SK-N-SH (cell line): Measurements from ENCODE around the gene GTPBP3. TPM values are rescaled to one million over a fixed set of nuclear protein-coding genes. Genes with fewer than 3 reads are reported as not detected.

Experiments
- CTCF ChIA-PET: fragments of 300-600, 350-600 bp; formaldehyde crosslinking; extraction: SDS; loops from one replicate; lab custom pipeline; 2021; lab: Yijun Ruan, JAX
- POLR2A ChIA-PET: fragments of 350-600 bp; sonication (Branson Sonifier 250); formaldehyde crosslinking; extraction: SDS; loops from one replicate; lab custom pipeline; 2020; ENCODE audit warnings: antibody characterized with exemption, inconsistent platforms; lab: Yijun Ruan, JAX
- DNase-seq: peaks from one replicate; pipeline ENCODE4 v3.0.0; 2012
- H2AFZ ChIP-seq: fragments of 200-600 bp; sonication (generic); 2 replicates; pipeline ENCODE4 v1.8.1; 2016; ENCODE audit warnings: antibody characterized with exemption, mild to moderate bottlenecking, low read depth
- H3F3A ChIP-seq: fragments of 200-600 bp; sonication (generic); replicated peaks from 2 replicates; pipeline ENCODE3; 2016; ENCODE audit warnings: antibody characterized with exemption, mild to moderate bottlenecking; ENCODE audit not compliant: insufficient read depth
- H3K27ac ChIP-seq, 2 experiments: fragments of 200-500 bp in 1 of 2; fragments of 200-600 bp in 1 of 2; sonication (Bioruptor generic) in 1 of 2; sonication (generic), shearing (Covaris generic) in 1 of 2; 2 replicates each; pipeline versions ENCODE4 v1.5.1 to v1.6.1; 2014 to 2016; ENCODE audit warnings: low read depth in 2 of 2, inconsistent platforms in 1 of 2, low read length in 1 of 2, mild to moderate bottlenecking in 1 of 2, mixed read lengths in 1 of 2
- H3K27me3 ChIP-seq: fragments of 200-600 bp; sonication (generic), shearing (Covaris generic); 2 replicates; pipeline ENCODE4 v1.6.1; 2016; ENCODE audit warnings: mixed run types; ENCODE audit not compliant: insufficient read depth
- H3K36me3 ChIP-seq, 2 experiments: fragments of 200-500 bp in 1 of 2; fragments of 200-600 bp in 1 of 2; sonication (Bioruptor generic) in 1 of 2; sonication (generic) in 1 of 2; replicated peaks in 1 of 2; 2 replicates each; pipeline versions ENCODE3 to v1.5.1; 2014 to 2016; ENCODE audit warnings: low read length in 1 of 2, mild to moderate bottlenecking in 1 of 2; ENCODE audit not compliant: insufficient read depth in 2 of 2, control insufficient read depth in 1 of 2
- H3K4me1 ChIP-seq, 2 experiments: fragments of 200-500 bp in 1 of 2; fragments of 200-600 bp in 1 of 2; sonication (Bioruptor generic) in 1 of 2; sonication (generic), shearing (Covaris generic) in 1 of 2; 2 replicates each; pipeline versions ENCODE4 v1.5.1 to v1.6.1; 2014 to 2016; ENCODE audit warnings: low read depth in 1 of 2, low read length in 1 of 2, mixed run types in 1 of 2; ENCODE audit not compliant: insufficient read depth in 2 of 2, control insufficient read depth in 1 of 2
- H3K4me2 ChIP-seq: fragments of 200-600 bp; sonication (generic), shearing (Covaris generic); 2 replicates; pipeline ENCODE4 v1.6.1; 2017; ENCODE audit warnings: mixed run types
- H3K4me3 ChIP-seq, 2 experiments: fragments of 200-500 bp in 1 of 2; fragments of 200-600 bp in 1 of 2; sonication (Bioruptor generic) in 1 of 2; sonication (generic), shearing (Covaris generic) in 1 of 2; 2 replicates each; pipeline versions ENCODE4 v1.5.1 to v1.8.1; 2014 to 2016; ENCODE audit warnings: low read depth in 2 of 2, inconsistent platforms in 1 of 2, low read length in 1 of 2, mild to moderate bottlenecking in 1 of 2, mixed read lengths in 1 of 2, moderate library complexity in 1 of 2
- H3K79me2 ChIP-seq: fragments of 200-600 bp; sonication (generic); 2 replicates; pipeline ENCODE4 v1.8.1; 2017; ENCODE audit warnings: mild to moderate bottlenecking; ENCODE audit not compliant: insufficient read depth
- H3K9ac ChIP-seq: fragments of 200-600 bp; sonication (generic); 2 replicates; pipeline ENCODE4 v1.6.1; 2017; ENCODE audit warnings: mixed run types
- H3K9me2 ChIP-seq: fragments of 200-600 bp; sonication (generic); 2 replicates; pipeline ENCODE4 v1.6.1; 2017; ENCODE audit warnings: mixed run types
- H3K9me3 ChIP-seq: fragments of 200-600 bp; sonication (generic); 2 replicates; pipeline ENCODE4 v1.6.1; 2017; ENCODE audit warnings: mixed run types, mild to moderate bottlenecking, moderate library complexity
- H4K20me1 ChIP-seq: fragments of 200-600 bp; sonication (generic); 2 replicates; pipeline ENCODE4 v1.6.1; 2017; ENCODE audit warnings: mild to moderate bottlenecking, mixed run types; ENCODE audit not compliant: insufficient read depth
- CHD2 ChIP-seq: fragments of 150-350 bp; IDR thresholded peaks from 2 replicates; pipeline ENCODE4 v1.6.1; 2018; ENCODE audit warnings: low read length; ENCODE audit not compliant: partially characterized antibody
- EP300 ChIP-seq, 2 experiments: IDR thresholded peaks; 2 replicates each; pipeline versions ENCODE4 v1.4.0 to v1.6.1; 2012; ENCODE audit warnings: borderline replicate concordance in 1 of 2, low read depth in 1 of 2, low read length in 1 of 2
- EZH2phosphoT487 ChIP-seq: fragments of 200-600 bp; sonication (generic); IDR thresholded peaks from 2 replicates; pipeline ENCODE4 v1.6.1; 2017; ENCODE audit warnings: low read depth, mixed run types, mild to moderate bottlenecking, antibody characterized with exemption, moderate library complexity, borderline replicate concordance
- FOSL2 ChIP-seq: IDR thresholded peaks from 2 replicates; pipeline ENCODE4 v1.4.0; 2012; ENCODE audit warnings: low read depth, mild to moderate bottlenecking, moderate library complexity, borderline replicate concordance
- FOXM1 ChIP-seq: IDR thresholded peaks from 2 replicates; pipeline ENCODE4 v1.4.0; 2012; ENCODE audit warnings: low read depth, mild to moderate bottlenecking
- GABPA ChIP-seq: IDR thresholded peaks from 2 replicates; pipeline ENCODE4 v1.4.0; 2012; ENCODE audit warnings: low read depth, mild to moderate bottlenecking
- GATA2 ChIP-seq: sonication (generic); formaldehyde crosslinking; IDR thresholded peaks from 2 replicates; pipeline ENCODE4 v1.5.0; 2020; ENCODE audit warnings: mild to moderate bottlenecking, missing genetic modification reagents
- MEF2A ChIP-seq: IDR thresholded peaks from 2 replicates; pipeline ENCODE4 v1.4.0; 2012; ENCODE audit warnings: low read depth, borderline replicate concordance
- NRF1 ChIP-seq: IDR thresholded peaks from 2 replicates; pipeline ENCODE4 v1.6.1; 2012; ENCODE audit warnings: low read depth, mild to moderate bottlenecking, low read length
- POLR2AphosphoS5 ChIP-seq: IDR thresholded peaks from 2 replicates; pipeline ENCODE4 v1.6.1; 2012; ENCODE audit warnings: low read depth, low read length
- RAD21 ChIP-seq: IDR thresholded peaks from 2 replicates; pipeline ENCODE4 v1.6.1; 2012; ENCODE audit warnings: mild to moderate bottlenecking, low read length
- RCOR1 ChIP-seq: fragments of 150-350 bp; IDR thresholded peaks from 2 replicates; pipeline ENCODE4 v1.6.1; 2017; ENCODE audit warnings: antibody characterized with exemption, low read length
- RFX5 ChIP-seq: IDR thresholded peaks from 2 replicates; pipeline ENCODE4 v1.6.1; 2012; ENCODE audit warnings: mild to moderate bottlenecking, improper control_type of control experiment, low read length
- RXRA ChIP-seq: IDR thresholded peaks from 2 replicates; pipeline ENCODE4 v1.4.0; 2012; ENCODE audit warnings: low read depth, mild to moderate bottlenecking, borderline replicate concordance
- SMC3 ChIP-seq: IDR thresholded peaks from 2 replicates; pipeline ENCODE4 v1.6.1; 2012; ENCODE audit warnings: low read depth, low read length, improper control_type of control experiment
- TAF1 ChIP-seq: IDR thresholded peaks from 2 replicates; pipeline ENCODE4 v1.6.1; 2012; ENCODE audit warnings: low read depth, mild to moderate bottlenecking, low read length, moderate library complexity, borderline replicate concordance
- YY1 ChIP-seq: IDR thresholded peaks from 2 replicates; pipeline ENCODE4 v1.4.0; 2012; ENCODE audit warnings: low read depth, mild to moderate bottlenecking
- WGBS: methylation state at CpG from one replicate; pipeline ENCODE4 v1.1.6; 2017; ENCODE audit warnings: low lambda C conversion rate; 5-methylcytosine and 5-hydroxymethylcytosine counted together
- polyA plus RNA-seq, 3 experiments: library from polyadenylated mRNA; depleted of rRNA; stranded (reverse); fragments of >200 nt; gene quantifications; 2 replicates each; pipeline ENCODE4 v1.2.3, GENCODE V29; 2012
- TF ChIP-seq, protein P1 (sequence below): IDR thresholded peaks from 2 replicates; pipeline ENCODE4 v1.6.1; 2012; ENCODE audit warnings: mild to moderate bottlenecking, low read depth, low read length, moderate library complexity
- TF ChIP-seq, protein P2 (sequence below): IDR thresholded peaks from 2 replicates; pipeline ENCODE4 v1.4.0; 2012; ENCODE audit warnings: low read depth, borderline replicate concordance
- TF ChIP-seq, protein P3 (sequence below): IDR thresholded peaks from 2 replicates; pipeline ENCODE4; 2012
- TF ChIP-seq, protein P4 (sequence below): fragments of 150-350 bp; IDR thresholded peaks from 2 replicates; pipeline ENCODE4 v1.6.1; 2016; ENCODE audit warnings: mild to moderate bottlenecking, low read depth, low read length

GTPBP3 gene
- polyA plus RNA-seq, 1 of the 3 experiments (the other 2 are of a cell fraction) = 21.6 TPM

DNA sequence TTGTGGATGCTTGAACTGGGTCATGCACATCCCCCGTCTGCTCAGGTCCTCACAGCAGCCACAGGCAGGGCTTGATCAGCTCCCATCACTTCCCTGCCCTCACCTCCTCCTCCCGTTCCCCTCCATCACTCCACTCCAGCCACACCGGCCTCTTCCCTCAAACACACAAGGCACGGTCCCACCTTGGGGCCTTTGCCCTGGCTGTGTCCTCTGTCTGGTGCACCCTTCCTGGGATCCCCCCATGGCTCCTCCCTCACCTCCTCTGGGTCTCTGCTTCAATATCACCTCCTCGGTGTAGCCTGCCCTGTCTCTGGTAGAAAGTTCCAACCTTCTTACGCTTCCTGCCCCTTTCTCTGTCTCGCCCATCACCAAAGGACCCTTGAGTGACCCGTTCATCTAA is 16.0 kb downstream of the GTPBP3 start:
- Histone ChIP-seq H4K20me1 (no peaks in the 10 kb centered on the region), H2AFZ (no peak overlapping the region), H3K9me3 (no peaks in the 10 kb centered on the region), H3K4me1 (peaks cover 5% of the 10 kb centered on the region in 2 experiments; a peak in 1 of 4 replicates), H3F3A (no peaks in the 10 kb centered on the region), H3K4me2 (no peak overlapping the region), H3K9ac (no peak overlapping the region), H3K79me2 (no peaks in the 10 kb centered on the region), H3K36me3 (no peaks in the 10 kb centered on the region), H3K27ac (no peak overlapping the region), H3K27me3 (no peaks in the 10 kb centered on the region), H3K9me2 (no peaks in the 10 kb centered on the region), H3K4me3 (no peak overlapping the region)
- POLR2A ChIA-PET = no interaction called here
- DNase-seq = no peak
- WGBS = 80% methylated on average over 8 of the region's 8 CpGs
- no peak for TF ChIP-seq GATA2 (CRISPR knock-in tag)
- TF ChIP-seq MEF2A = no peak
- TF ChIP-seq CHD2 = no peak
- CTCF ChIA-PET = interaction anchor here (1.0 kb wide), 2 partner anchors 21 to 33 kb away, joined by 3 to 8 read pairs; no protein-coding TSS in a partner anchor

DNA sequence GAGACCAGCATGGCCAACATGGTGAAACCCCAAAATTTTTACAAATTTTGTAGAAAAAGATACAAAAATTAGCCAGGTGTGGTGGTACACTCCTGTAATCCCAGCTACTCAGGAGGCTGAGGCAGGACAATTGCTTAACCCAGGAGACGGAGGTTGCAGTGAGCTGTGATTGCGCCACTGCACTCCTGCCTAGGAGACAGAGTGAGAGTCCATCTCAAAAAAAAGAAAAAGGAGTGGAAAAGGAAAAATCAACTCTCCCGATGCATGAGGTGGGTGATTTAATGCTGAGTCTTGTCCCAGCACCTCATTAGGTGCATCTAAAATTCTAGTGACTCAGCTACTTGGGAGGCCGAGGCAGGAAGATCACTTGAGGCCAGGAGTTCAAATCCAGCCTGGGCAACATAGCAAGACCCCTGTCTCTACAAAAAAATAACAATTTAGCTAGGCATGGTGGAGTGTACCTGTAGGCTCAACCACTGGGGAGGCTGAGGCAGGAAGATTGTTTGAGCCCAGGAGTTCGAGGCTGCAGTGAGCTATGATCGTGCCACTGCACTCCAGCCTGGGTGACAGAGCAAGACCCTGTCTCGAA is 19.8 kb downstream of the GTPBP3 start:
- no peaks in the 10 kb centered on the region for H3F3A ChIP-seq
- no peak for DNase-seq
- H3K9ac ChIP-seq = no peak overlapping the region
- no peaks in the 10 kb centered on the region for H3K79me2 ChIP-seq
- H3K9me3 ChIP-seq = no peaks in the 10 kb centered on the region
- TF ChIP-seq, protein P1, sequence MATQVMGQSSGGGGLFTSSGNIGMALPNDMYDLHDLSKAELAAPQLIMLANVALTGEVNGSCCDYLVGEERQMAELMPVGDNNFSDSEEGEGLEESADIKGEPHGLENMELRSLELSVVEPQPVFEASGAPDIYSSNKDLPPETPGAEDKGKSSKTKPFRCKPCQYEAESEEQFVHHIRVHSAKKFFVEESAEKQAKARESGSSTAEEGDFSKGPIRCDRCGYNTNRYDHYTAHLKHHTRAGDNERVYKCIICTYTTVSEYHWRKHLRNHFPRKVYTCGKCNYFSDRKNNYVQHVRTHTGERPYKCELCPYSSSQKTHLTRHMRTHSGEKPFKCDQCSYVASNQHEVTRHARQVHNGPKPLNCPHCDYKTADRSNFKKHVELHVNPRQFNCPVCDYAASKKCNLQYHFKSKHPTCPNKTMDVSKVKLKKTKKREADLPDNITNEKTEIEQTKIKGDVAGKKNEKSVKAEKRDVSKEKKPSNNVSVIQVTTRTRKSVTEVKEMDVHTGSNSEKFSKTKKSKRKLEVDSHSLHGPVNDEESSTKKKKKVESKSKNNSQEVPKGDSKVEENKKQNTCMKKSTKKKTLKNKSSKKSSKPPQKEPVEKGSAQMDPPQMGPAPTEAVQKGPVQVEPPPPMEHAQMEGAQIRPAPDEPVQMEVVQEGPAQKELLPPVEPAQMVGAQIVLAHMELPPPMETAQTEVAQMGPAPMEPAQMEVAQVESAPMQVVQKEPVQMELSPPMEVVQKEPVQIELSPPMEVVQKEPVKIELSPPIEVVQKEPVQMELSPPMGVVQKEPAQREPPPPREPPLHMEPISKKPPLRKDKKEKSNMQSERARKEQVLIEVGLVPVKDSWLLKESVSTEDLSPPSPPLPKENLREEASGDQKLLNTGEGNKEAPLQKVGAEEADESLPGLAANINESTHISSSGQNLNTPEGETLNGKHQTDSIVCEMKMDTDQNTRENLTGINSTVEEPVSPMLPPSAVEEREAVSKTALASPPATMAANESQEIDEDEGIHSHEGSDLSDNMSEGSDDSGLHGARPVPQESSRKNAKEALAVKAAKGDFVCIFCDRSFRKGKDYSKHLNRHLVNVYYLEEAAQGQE = no peak
- no peak for TF ChIP-seq TAF1
- TF ChIP-seq RFX5 = no peak
- TF ChIP-seq GABPA = no peak
- TF ChIP-seq, protein P2, sequence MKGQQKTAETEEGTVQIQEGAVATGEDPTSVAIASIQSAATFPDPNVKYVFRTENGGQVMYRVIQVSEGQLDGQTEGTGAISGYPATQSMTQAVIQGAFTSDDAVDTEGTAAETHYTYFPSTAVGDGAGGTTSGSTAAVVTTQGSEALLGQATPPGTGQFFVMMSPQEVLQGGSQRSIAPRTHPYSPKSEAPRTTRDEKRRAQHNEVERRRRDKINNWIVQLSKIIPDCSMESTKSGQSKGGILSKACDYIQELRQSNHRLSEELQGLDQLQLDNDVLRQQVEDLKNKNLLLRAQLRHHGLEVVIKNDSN = no peak
- TF ChIP-seq GATA2 (CRISPR knock-in tag) = no peak
- TF ChIP-seq FOXM1 = no peak
- TF ChIP-seq NRF1 = no peak
- no peak for TF ChIP-seq POLR2AphosphoS5
- TF ChIP-seq EP300 (IDR thresholded peaks at IDR 0.05; ENCODE audit: borderline replicate concordance in 1 of 2, low read depth in 1 of 2, low read length in 1 of 2) = no peak
- no peak for TF ChIP-seq RAD21
- TF ChIP-seq FOSL2 = no peak
- no peak for TF ChIP-seq EZH2phosphoT487
- no peak for TF ChIP-seq YY1
- TF ChIP-seq RXRA = no peak
- TF ChIP-seq, protein P3, sequence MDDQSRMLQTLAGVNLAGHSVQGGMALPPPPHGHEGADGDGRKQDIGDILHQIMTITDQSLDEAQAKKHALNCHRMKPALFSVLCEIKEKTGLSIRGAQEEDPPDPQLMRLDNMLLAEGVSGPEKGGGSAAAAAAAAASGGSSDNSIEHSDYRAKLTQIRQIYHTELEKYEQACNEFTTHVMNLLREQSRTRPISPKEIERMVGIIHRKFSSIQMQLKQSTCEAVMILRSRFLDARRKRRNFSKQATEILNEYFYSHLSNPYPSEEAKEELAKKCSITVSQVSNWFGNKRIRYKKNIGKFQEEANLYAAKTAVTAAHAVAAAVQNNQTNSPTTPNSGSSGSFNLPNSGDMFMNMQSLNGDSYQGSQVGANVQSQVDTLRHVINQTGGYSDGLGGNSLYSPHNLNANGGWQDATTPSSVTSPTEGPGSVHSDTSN = no peak
- TF ChIP-seq SMC3 = no peak
- TF ChIP-seq, protein P4, sequence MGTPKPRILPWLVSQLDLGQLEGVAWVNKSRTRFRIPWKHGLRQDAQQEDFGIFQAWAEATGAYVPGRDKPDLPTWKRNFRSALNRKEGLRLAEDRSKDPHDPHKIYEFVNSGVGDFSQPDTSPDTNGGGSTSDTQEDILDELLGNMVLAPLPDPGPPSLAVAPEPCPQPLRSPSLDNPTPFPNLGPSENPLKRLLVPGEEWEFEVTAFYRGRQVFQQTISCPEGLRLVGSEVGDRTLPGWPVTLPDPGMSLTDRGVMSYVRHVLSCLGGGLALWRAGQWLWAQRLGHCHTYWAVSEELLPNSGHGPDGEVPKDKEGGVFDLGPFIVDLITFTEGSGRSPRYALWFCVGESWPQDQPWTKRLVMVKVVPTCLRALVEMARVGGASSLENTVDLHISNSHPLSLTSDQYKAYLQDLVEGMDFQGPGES = no peak
- TF ChIP-seq RCOR1 = no peak
- no peak overlapping the region for H2AFZ ChIP-seq
- H3K4me2 ChIP-seq = no peak overlapping the region
- H4K20me1 ChIP-seq = no peaks in the 10 kb centered on the region
- no peaks in the 10 kb centered on the region for H3K4me1 ChIP-seq
- H3K27ac ChIP-seq = no peak overlapping the region
- 82% methylated on average over 7 of the region's 7 CpGs for WGBS
- ChIA-PET CTCF (interaction anchor here (1.0 to 3.7 kb wide), 5 partner anchors 10 to 32 kb away, joined by 4 to 20 read pairs (median 6); no protein-coding TSS in a partner anchor), POLR2A (no interaction called here)
- no peaks in the 10 kb centered on the region for H3K36me3 ChIP-seq
- H3K9me2 ChIP-seq = no peaks in the 10 kb centered on the region
- no peak overlapping the region for H3K4me3 ChIP-seq
- H3K27me3 ChIP-seq = no peaks in the 10 kb centered on the region
